PFSK-1 (cell line): ENCODE measurements around the gene IQCK.

Source experiments
- FOXP2 ChIP-seq: optimal IDR thresholded peaks from 2 replicates; pipeline ENCODE3; 2011; ENCODE audit warnings: borderline replicate concordance, control low read depth, inconsistent platforms; ENCODE audit not compliant: insufficient read depth; ENCODE audit errors: extremely low read length, extremely low read depth
- POLR2AphosphoS5 ChIP-seq: IDR thresholded peaks from 2 replicates; pipeline ENCODE4 v1.6.1; 2012; ENCODE audit warnings: low read depth, mild to moderate bottlenecking, control low read depth, low read length, moderate library complexity
- REST ChIP-seq, 2 experiments: IDR thresholded peaks; 2 replicates each; pipeline versions ENCODE4 v1.6.1 to v1.8.0; 2011 to 2012; ENCODE audit warnings: low read depth in 2 of 2, low read length in 2 of 2, control low read depth in 1 of 2, inconsistent platforms in 1 of 2, mild to moderate bottlenecking in 1 of 2, moderate library complexity in 1 of 2; ENCODE audit not compliant: insufficient read depth in 1 of 2
- SIN3A ChIP-seq: IDR thresholded peaks from 2 replicates; pipeline ENCODE4 v1.6.1; 2012; ENCODE audit warnings: mild to moderate bottlenecking, low read length, moderate library complexity, borderline replicate concordance; ENCODE audit not compliant: insufficient read depth
- TAF1 ChIP-seq: IDR thresholded peaks from 2 replicates; pipeline ENCODE4 v1.6.1; 2012; ENCODE audit warnings: low read length, control low read depth, borderline replicate concordance; ENCODE audit not compliant: insufficient read depth

Gene IQCK

GRCh38 chr16:19863990-19864389 is 145.9 kb downstream of the IQCK start:
- TF ChIP-seq TAF1, result no peak

- no peak for TF ChIP-seq TAF1
- TF ChIP-seq FOXP2, result no peak
- TF ChIP-seq SIN3A, result no peak
- no peak for TF ChIP-seq REST (IDR thresholded peaks at IDR 0.05; ENCODE audit: insufficient read depth in 1 of 2, low read depth in 2 of 2, low read length in 2 of 2)
- TF ChIP-seq POLR2AphosphoS5, result no peak
These were observed 146.5 kb downstream of the IQCK start for GRCh38 chr16:19864566-19864965.

- TF ChIP-seq SIN3A, result no peak
These were observed 150.3 kb downstream of the IQCK start for GRCh38 chr16:19868421-19868820.

GRCh38 chr16:19871721-19872120 is 153.7 kb downstream of the IQCK start:
- TF ChIP-seq SIN3A, result no peak
- TF ChIP-seq POLR2AphosphoS5, result no peak
- TF ChIP-seq REST (IDR thresholded peaks at IDR 0.05; ENCODE audit: insufficient read depth in 1 of 2, low read depth in 2 of 2, low read length in 2 of 2), result no peak
- TF ChIP-seq FOXP2, result no peak
- no peak for TF ChIP-seq TAF1

GRCh38 chr16:19872179-19872863 is 154.2 kb downstream of the IQCK start:
- TF ChIP-seq POLR2AphosphoS5, result no peak
- TF ChIP-seq REST (IDR thresholded peaks at IDR 0.05; ENCODE audit: insufficient read depth in 1 of 2, low read depth in 2 of 2, low read length in 2 of 2), result no peak
- TF ChIP-seq TAF1, result no peak
- no peak for TF ChIP-seq FOXP2
- no peak for TF ChIP-seq SIN3A

GRCh38 chr16:19872935-19873334 is 154.9 kb downstream of the IQCK start:
- no peak for TF ChIP-seq FOXP2
- TF ChIP-seq POLR2AphosphoS5, result no peak
- no peak for TF ChIP-seq REST (IDR thresholded peaks at IDR 0.05; ENCODE audit: insufficient read depth in 1 of 2, low read depth in 2 of 2, low read length in 2 of 2)
- TF ChIP-seq SIN3A, result no peak
- no peak for TF ChIP-seq TAF1
